Kasumi-1 (cell line): ENCODE data around the gene AGFG2.

Source experiments
- DNase-seq, 2 experiments: peaks; one replicate each; lab custom pipeline; 2025; lab: John Stamatoyannopoulos, UW

The AGFG2 gene

DNA sequence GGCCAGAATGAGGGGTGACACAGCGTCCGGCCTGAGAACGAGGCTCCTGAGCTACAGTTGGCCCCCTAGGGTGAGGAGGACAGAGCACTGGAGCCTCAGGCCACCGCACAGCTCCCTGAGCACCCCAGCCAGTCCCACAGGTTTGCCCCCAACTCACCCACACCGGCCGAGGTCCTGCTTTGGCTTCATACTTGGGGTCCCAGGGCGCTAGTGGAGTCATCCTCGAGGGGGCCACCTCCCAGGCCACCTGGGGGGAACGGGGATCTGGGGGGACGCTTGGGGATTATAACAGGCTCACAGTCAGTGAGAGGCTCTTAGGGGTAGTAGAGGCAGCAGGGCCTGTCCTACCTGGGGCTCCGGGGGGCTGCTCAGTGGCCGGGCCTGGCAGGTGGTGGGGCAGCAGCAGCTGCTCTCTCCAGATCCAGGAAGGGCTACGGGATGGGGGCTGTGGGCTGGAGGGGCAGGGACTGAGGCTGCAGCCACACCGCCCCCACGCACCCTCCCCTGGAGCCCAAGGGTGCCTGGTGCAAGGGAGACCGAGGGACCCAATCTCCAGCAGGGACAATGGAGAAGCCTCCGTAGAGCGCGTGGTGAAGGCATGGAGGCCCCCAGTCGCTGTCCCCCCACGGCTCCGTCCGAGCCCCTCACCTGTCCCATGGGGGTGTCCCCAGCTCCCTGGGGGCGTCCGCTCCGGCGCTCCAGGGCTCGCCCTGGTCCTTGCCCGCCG lies 34.1 kb downstream of the AGFG2 start:
- no peak for DNase-seq

DNA sequence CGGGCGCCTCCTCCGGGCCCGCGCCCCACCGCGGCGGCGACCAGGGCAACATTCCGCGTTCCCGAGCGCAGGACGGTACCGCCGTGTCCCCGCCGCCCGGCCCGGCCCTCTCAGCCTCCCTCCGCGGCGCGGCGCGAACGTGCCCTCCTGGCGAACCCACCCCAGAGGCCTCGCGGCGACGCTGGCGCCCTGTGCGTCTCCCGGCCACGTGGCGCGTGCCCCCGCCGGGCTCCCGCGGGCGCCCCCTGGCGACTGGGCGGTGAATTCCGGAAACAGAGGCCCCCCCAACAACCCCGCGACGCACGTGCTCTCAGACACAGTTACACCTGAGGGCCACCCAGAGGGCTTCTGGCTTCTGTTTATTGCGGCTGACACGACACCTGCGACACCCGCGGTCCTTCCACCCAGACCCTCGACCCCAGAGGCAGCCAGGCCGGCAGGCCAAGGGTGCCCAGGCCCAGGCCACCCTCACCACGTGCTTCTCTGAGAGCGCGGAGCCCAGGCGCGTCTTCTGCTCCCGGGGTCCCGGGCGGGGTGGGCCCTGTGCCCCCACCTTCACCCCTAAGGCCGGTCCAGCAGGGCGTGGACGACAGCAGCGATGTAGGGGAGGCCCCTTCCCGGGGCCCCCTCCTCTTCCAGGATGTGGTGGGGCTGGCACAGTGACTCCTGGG lies 34.8 kb downstream of the AGFG2 start, which contains the start of gene SAP25:
Gene SAP25, minus strand, starts transcription at position 210 of the 671 bp plus-strand sequence. Its CDS starts 158 bp downstream, at position 52.
- DNase-seq, result no peak

DNA sequence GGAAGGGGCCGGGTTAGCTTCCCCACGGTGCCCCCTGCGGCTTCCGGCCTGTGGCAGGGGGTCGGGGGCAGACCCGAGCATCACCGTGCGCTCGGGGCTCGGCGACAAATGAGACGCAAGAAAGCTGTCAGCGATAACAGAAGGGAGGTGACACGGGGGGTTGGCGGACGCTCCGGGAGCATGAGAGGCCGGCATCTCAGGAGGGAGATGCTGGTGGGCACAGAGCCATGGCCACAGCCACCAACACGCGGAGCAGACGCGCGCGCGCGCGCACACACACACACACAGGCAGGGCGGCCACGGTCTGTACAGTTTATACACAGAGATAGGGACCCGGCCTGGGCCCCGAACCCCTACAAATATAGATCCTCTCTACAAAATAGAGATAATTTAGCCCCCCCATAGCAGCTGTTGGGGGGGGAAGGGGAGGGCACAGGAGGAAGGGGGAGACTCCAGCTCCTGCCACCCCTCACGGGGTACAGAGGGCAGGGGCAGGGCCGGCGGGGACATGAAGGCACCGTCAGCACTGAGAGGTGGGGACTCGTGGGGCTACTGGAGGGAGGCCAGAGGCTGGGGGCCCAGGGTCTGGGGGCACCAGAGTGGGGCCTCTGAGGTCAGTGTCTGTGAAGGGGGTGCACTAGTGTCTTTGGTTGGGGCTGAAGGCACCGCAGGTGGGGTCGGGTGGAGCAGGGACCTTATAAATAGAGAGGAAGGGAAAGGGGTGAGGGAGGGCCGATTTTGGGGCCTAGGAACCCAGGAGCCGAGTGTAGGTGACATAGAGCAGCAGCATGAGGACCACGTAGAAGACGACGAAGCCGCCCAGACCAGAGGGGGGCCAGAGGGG lies 35.6 kb downstream of the AGFG2 start:
- DNase-seq, result no peak

DNA sequence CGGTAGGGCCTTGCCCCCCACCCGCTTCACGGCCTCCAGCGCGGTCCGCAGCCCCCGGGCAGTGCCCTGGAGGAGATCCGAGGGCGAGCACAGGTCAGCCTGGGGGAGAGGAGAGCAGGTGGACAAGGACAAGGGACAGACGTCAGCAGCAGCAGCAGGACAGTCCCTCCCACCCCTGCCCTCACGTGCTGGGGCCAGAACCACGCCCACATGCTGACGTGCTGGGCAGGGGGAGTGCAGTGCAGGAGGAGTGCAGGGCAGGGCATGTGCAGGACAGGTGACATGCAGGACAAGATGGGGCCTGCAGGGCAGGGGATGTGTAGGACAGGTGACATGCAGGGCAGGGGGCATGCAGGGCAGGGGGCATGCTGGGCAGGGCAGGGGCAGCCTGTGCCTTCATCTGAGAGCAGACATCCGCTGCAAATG lies 36.2 kb downstream of the AGFG2 start:
- no peak for DNase-seq

DNA sequence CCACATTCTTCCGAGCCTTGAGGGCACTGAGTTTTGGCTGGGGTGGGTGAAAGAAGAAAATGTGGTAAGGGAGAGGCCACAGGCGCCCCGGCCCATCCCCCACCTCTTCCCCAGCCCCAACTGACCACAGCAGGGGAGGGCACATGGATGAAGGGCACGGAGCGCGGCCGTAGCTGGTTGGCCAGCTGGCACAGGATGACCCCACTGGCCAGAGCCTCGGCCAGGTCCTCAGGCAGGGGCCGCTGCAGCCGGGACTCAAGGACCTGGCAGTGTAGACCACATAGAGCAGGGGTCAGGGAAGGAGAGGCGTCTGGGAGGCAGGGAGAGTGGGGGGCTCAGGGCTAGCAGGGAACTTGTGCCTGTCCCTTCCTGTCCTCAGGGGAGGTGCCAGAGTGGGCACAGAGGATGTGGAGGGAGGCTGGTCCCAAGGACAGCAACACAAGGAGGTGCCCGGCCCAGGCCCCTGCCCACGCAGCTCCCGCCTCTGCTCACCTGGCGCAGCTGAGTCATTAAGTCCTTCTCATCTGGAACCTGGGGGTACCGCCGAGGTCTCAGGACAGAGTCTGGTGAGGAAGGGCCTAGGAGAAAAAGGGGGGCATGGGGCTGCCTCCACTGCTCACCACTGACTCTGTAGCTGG lies 36.9 kb downstream of the AGFG2 start:
- no peak for DNase-seq

DNA sequence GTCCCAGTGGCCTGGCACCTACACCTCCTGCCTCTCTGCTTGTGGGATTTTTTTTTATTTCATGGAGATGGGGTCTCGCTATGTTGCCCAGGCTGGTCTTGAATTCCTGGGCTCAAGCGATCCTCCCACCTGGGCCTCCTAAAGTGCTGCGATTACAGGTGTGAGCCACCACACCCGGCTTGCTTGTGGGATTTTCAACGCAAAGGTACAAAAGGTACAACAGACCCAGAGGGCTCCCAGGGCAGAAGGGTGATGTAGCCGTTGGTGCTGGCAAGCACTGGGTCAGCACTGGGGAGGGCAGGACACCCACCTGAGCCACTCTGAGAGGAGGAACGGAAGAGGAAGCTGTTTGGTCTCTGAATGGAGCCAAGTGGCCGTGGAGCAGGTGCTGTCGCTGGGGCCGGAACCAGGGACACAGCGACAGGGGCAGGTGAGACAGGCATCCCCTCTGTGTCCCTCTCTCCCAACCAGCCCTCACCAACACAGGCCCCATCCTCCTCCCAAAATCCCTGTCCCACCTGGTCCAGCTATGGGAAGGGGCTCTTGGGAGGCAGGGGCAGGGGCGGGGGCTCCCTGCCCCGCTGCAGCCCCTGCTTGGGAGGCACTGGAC lies 37.5 kb downstream of the AGFG2 start:
- no peak for DNase-seq

DNA sequence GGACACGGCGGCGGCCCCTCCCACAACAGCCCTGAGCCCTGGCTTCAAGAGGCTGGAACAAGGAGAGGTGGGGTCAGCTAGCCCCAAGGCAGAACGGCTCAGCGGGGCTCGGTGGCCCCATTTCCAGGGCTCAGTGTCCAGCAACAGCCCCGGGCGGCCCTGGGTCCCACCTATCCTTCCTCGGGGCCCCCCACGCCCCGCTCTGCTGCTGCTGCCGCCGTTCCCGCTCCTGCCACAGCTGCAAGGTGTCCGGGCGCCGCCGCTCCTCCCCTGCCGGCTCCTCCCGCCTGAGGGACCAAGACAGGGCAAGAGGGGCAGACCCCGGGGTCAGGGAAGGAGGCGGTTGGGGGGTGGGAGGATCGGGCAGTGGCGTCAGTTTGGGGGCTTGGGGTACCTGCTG lies 38.1 kb downstream of the AGFG2 start:
- no peak for DNase-seq

DNA sequence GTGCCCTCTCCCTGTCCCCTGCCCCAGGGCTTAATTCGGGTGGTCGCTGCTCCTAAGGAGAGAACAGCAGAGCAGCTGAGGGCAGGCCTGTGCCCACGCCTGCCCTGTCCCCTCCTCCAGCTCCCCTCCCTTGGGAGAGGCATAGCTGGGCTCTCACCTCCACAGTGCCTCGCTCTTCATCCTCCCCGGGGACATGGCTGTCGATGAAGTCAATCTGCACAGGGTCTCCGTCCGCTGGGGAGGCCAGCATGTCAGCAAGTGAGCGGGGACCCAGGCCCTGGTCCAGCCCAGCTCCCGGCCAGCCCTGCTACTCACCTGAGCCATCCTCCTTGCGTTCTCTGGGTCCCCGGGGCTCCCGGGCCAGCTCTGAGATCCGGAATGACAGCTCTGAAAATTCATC lies 38.5 kb downstream of the AGFG2 start:
- no peak for DNase-seq

DNA sequence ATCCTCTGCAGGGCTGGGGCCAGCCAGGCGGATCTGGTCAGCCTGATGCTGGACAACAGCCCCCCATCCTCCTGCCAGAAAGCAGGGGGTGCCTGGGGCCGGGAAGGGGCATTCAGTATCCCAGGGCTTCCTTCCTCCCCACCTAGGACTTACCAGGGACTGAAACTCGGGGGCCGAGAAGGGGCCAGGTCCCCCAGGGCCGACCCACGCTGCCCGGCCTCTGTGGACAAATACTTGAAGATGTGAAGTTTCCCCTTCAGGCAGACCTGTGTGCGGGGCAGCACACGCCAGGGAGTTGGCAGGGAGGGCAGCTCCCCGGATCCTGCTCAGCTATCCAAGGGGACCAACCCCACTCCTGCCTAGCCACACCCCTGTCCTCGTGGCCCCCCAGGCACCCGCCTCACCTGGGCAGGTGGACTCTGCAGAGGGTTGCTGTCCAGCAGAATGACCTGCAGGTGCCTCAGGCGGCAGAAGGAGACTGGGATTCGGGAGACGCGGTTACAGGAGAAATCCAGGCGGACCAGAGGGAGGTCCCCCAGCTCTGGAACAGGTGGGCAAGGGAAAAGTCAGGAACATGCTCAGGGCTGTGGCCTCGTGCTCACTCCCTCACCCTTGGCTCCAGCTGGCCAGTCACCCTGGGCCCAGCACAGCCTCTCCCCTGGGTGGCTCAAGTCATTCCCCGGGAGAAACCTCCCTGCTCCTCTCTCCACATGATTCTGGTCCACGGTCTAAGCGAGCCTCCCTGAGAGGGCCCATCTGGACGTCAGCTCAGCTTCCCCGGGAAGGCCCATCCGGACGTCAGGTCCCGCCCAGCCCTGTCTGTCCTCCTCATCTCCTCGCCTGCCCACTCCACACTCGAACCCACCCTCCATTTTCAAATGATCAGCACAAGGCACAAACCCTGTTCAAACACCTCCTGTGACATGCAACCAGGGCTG lies 39.5 kb downstream of the AGFG2 start:
- DNase-seq, result no peak

DNA sequence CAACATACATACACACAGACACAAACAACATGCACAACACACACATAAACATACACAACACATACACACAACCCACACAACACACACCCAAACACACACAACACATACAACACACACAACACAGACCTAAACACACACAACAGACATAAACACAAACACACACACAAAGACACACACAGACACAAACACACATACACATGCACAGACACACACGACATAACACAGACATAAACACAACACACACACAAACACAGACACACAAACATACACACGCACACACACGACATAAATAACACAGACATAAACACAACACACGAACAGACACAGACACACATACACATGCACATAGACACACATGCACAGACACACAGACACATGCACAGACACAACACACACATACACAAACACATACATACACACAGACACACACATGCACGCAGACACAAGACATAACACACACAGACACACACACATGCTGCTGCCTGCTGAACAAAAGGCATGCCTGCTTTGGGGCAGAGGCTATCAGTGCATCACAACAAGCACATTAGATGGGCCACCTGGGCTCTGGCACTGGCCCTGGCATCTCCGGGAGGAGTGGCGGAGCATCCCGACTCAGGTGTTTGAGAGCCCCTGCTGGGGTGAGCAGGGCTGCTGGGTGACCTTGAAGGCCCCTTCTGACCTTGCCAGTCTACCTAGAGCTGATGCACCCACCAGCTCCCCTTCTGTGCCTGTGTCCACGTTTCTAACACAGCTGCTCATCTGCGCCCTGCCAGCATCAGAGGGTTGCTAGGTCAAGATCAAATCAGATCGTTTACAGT lies 41.7 kb downstream of the AGFG2 start:
- DNase-seq, result no peak

DNA sequence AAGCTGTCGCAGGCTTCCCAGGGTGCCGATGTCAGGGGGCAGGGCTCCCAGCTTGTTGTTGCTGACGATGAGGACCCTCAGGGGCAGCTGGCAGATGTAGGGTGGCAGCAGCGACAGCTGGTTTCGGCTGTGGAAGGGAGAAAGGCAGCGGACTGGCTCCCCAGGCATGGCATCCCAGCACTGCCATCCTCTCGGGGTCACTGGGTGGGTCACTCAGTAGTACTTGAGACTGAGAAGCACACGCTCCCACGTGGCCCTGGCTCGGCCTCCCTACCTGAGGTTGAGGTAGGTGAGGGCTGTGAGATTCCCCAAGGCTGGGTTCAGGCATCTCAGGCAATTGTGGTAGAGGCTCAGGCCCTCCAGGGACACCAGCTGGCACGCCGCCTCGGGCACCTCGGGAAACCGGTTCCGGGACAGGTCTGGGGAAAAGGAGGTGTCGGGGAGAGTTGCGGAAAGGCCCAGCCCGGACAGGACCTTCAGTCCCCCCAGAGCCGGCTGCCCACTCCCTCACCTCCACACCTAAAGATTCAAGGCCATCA lies 43.1 kb downstream of the AGFG2 start:
- DNase-seq, result no peak

DNA sequence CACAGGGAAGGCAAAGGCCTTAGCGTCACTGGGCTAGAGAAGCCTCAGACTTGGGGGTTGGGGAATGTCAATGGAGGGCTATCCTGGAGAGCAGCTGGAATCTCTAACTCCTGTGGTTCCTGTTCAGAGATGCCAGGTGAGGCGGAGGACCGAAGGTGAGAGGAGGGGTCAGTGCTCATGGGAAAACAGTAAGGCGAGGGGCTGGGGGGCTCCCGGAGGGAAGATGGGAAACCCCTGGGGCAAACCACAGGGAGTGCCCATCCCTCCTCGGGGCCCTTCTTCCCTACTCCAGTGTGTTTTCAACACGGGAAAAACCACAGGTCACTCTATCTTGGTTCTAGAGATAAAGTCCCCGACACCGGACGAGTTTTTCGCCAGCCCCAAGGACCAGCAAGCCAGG lies 43.6 kb downstream of the AGFG2 start:
- DNase-seq, result no peak

DNA sequence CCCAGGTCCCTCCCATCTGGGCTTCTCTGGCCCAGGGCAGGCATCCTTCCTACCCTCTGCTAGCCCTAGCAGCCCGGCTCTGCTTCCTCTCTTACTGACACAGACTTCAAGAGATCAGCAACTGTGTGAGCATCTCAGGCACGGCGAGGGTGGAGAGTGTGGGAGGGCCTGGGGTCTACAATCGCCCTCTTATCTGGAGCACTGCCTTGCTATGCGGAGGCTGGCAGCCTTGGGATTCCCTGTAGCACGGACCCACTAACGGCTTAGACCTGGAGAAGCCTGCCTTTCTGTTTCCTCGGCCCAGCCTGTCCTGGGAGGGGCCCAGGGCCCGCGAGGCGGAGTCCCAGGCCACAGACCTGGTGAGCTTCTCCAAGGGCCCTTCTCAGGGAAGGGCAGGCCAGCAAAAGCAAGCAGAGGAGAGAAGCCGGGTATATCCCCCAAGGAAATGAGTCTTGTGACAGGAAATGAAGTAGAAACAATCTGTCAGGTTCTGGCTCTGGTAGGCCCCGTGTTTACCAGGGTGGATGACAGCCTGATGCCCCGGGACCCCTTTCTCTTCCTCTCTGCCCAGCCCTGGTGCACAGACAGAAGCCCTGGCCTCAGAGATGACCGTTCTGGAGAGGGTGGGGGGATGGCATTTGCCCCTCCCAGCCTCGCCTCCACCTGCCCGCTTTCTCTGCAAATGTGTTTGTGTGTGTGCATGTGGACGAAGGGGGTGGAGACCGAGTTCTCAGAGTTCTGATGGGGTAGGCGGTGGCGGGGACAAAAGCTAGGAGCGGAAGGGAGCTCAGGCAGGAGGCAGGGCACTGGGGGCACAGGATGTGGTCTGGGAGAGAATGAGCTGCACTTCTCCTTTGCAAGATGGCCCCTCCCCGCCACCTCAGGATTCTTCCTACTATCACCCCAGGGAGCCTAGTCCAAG lies 44.4 kb downstream of the AGFG2 start:
- DNase-seq, result peak; percentile 98

DNA sequence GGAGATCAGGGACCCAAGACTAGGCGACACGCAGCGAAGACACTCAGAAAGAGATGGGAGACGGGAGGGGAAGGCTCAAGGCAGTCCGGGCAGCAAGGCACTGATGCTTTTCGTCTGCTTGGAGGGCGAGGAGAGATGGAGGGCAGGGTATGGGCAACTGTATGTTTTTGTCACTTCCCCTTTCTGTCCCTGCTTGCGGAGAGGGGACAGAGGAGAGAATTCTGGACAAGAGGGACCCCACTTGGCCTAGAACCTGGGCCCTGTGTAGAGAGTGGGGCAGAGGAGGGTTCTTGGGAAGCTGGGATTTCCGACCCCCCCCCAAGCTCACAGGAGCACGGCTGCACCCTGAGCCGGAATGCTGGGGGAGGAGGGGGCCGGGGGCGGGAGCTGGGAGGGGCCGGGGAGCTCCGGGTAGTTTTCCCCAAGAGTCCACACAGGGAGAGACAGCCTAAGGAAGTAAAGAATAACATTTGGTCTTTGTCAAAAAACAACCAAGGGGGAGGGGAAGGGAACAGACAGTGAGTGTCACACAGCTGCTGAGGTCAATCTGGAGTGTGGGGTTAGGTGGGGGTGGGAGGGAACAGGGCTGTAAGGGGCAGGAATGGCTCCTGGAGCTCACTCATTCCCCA lies 45.2 kb downstream of the AGFG2 start:
- DNase-seq, result peak; percentile 42 to 92

DNA sequence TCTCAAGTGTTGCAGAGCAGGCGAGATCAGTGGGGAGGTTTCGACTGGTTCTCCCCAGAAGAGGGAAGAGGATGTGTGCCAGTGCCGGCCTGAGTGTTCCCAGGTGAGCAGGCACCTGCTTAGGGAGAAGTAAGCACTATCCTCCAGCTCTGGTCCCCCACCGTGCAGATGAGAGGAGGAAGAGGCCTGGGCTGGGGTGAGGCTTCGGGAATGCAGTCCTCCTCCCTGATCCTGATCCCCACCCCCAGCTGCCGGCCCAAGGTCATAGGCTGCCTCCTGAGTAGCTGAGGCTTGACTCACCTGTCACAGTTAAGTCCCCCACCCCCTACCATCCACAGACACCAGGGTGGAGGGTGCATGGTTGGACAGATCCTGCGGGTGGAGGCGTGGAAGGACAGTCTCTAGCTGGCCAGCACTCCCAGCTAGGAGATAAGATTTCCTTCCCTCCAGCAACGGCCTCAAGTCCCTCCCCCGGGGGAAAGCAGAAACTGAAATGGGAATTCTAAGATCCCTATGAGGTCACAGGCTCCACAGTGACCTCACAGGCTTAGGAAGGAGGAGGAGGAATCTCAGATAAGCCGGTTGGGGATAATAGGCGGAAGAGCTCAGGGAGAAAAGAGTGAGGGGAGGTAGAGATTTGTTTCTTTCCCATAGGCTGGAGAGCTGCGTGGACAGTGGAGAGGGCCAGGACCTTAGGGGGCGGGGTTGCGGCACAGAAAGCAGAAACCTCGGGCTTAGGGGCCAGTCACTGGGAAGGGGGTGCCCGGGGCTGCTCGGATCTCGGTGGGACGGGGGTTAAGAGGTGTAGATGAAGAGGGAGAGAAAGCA lies 45.9 kb downstream of the AGFG2 start:
- DNase-seq, result no peak

DNA sequence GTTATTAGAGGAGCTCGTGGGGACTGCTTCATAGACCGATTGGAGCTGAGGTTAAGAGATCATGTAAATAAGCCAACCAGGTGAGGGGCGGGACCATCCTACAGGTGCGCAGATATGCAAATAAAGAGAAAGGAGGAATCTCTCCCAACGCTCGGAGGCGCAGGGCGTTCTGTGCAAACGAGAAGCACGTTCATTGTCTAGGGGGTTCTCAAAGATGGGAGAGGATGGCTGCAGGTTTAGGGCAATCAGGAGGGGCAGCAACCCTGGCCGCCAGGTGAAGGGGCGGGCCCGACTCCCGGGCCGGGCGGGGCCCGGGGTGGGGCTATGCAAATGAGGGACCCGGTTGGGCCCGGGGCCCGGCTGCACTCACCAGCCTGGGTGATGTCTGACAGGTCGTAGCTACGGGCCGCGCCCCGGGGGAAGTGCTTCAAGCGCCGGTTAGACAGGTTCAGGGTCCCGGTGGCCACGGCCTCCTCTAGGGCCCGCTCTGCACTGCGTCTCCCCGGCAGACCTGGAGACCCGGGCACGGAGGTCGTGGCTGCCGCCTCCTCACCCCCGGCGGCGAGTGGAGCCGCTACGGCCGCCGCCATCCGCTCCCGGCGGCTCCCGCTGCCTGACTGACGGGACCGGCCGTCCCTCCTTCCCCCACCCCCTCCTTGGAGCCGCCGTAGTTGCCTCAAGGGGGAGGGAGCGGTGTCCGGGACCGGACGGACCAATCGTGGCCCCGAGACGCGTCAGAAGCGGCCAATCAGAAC lies 46.7 kb downstream of the AGFG2 start, which contains the start of gene LRCH4:
Gene LRCH4, minus strand, starts transcription at position 619 of the 755 bp plus-strand sequence. Its CDS starts 29 bp downstream, at position 590.
- DNase-seq, result no peak
